OCI-LY7 (cell line): ENCODE results near the gene EPHA3.

Experiments
- CTCF ChIP-seq: fragments of 200-600 bp; sonication (generic); conservative IDR thresholded peaks from 2 replicates; pipeline ENCODE4 v1.5.1; 2014; ENCODE audit warnings: mild to moderate bottlenecking, antibody characterized with exemption, low read length, moderate library complexity, mixed read lengths
- EZH2phosphoT487 ChIP-seq: fragments of 200-600 bp; sonication (generic); IDR thresholded peaks from 2 replicates; pipeline ENCODE4 v1.6.1; 2018; ENCODE audit warnings: low read depth, borderline replicate concordance, mild to moderate bottlenecking, mixed run types, antibody characterized with exemption, low read length, moderate library complexity, mixed read lengths

GRCh38 chr3:89455240-89455639, 347.8 kb downstream of the EPHA3 start:
- no peak for TF ChIP-seq CTCF
- no peak for TF ChIP-seq EZH2phosphoT487
